HepG2 (cell line): ENCODE measurements around the gene ALKBH2. TPM values are rescaled to one million over a fixed set of nuclear protein-coding genes. Genes with fewer than 3 reads are reported as not detected.

Experiments used
- CREB1 ChIP-seq, 2 experiments: fragments of 450-650 bp in 1 of 2; IDR thresholded peaks; 2 replicates each; pipeline ENCODE4 v1.6.1; 2016 to 2017; ENCODE audit warnings: control low read depth in 1 of 2, mild to moderate bottlenecking in 1 of 2, missing compliant biosample characterization in 1 of 2, missing genetic modification characterization in 1 of 2
- FOXP4 ChIP-seq: sonication (generic); formaldehyde crosslinking; IDR thresholded peaks from 2 replicates; pipeline ENCODE4 v1.4.0; 2020; ENCODE audit warnings: missing genetic modification reagents
- HDAC2 ChIP-seq: sonication (generic); formaldehyde crosslinking; IDR thresholded peaks from 2 replicates; pipeline ENCODE4 v1.4.0; 2020; ENCODE audit warnings: missing genetic modification reagents
- JUND ChIP-seq: sonication (generic); formaldehyde crosslinking; IDR thresholded peaks from 2 replicates; pipeline ENCODE4 v1.8.0; 2022; ENCODE audit warnings: mild to moderate bottlenecking, missing genetic modification reagents
- MZF1 ChIP-seq: sonication (generic); formaldehyde crosslinking; IDR thresholded peaks from 2 replicates; pipeline ENCODE4 v1.8.1; 2023; ENCODE audit warnings: mild to moderate bottlenecking, missing genetic modification reagents, borderline replicate concordance
- PLRG1 ChIP-seq: fragments of 450-650 bp; conservative IDR thresholded peaks from 2 replicates; pipeline ENCODE4 v1.6.1; 2016
- POLR2G ChIP-seq: fragments of 200-400 bp; formaldehyde crosslinking; IDR thresholded peaks from 2 replicates; pipeline ENCODE4 v1.6.1; 2018; ENCODE audit warnings: mild to moderate bottlenecking, low read depth, low read length, moderate library complexity
- PRDM15 ChIP-seq: sonication (generic); formaldehyde crosslinking; IDR thresholded peaks from 2 replicates; pipeline ENCODE4 v1.4.0; 2020; ENCODE audit warnings: missing genetic modification reagents
- STAG1 ChIP-seq: sonication (generic); formaldehyde crosslinking; IDR thresholded peaks from 2 replicates; pipeline ENCODE4 v1.4.0; 2020; ENCODE audit warnings: missing genetic modification reagents
- XRCC5 ChIP-seq: fragments of 200-400 bp; formaldehyde crosslinking; optimal IDR thresholded peaks from 2 replicates; pipeline ENCODE3; 2017; ENCODE audit warnings: mild to moderate bottlenecking, low read length
- ZNF501 ChIP-seq: sonication (generic); formaldehyde crosslinking; IDR thresholded peaks from 2 replicates; pipeline ENCODE4 v1.5.1; 2020; ENCODE audit warnings: mild to moderate bottlenecking, moderate library complexity, missing genetic modification reagents
- ZNF512 ChIP-seq: sonication (generic); formaldehyde crosslinking; IDR thresholded peaks from 2 replicates; pipeline ENCODE4 v1.4.0; 2020; ENCODE audit warnings: mild to moderate bottlenecking, missing genetic modification reagents
- ZNF615 ChIP-seq: sonication (generic); formaldehyde crosslinking; IDR thresholded peaks from 2 replicates; pipeline ENCODE4 v1.5.0; 2020; ENCODE audit warnings: mild to moderate bottlenecking, missing genetic modification reagents, borderline replicate concordance
- ZNF724P ChIP-seq: sonication (generic); formaldehyde crosslinking; IDR thresholded peaks from 2 replicates; pipeline ENCODE4 v1.8.0; 2022; ENCODE audit warnings: missing genetic modification reagents, borderline replicate concordance
- polyA plus RNA-seq, 8 experiments: library from polyadenylated mRNA; depleted of rRNA in 3 of 8; stranded (reverse) in 7 of 8; unstranded in 1 of 8; fragments of >200 nt; fragmentation: Illumina TruSeq in 4 of 8; extraction: Trizol in 4 of 8; gene quantifications; 2 replicates each; pipeline versions ENCODE4 v1.2.1 to v1.2.3, GENCODE V29; 2011 to 2016; ENCODE audit warnings: low read depth in 4 of 8, missing spikeins in 1 of 8, mixed read lengths in 1 of 8; ENCODE audit not compliant: insufficient read depth in 1 of 8
- total RNA-seq, 5 experiments: library from RNA; depleted of rRNA; stranded (reverse); fragments of >200 nt; fragmentation: Illumina TruSeq; extraction: Trizol; gene quantifications; 2 replicates each; pipeline ENCODE4 v1.2.3, GENCODE V29; 2016; ENCODE audit warnings: low read depth in 1 of 5
- TF ChIP-seq, protein P1 (sequence below): sonication (generic); formaldehyde crosslinking; IDR thresholded peaks from 2 replicates; pipeline ENCODE4 v1.5.1; 2020; ENCODE audit warnings: missing genetic modification reagents, mild to moderate bottlenecking, borderline replicate concordance

The ALKBH2 gene
- total and polyA plus RNA-seq, 2 of the 13 experiments (the other 11 are each of a cell fraction or from before 2014, with no cell fraction given), result 21.0 to 40.5 TPM

GRCh38 chr12:109134186-109134917 lies 41.1 kb upstream of the ALKBH2 start (continued):
- TF ChIP-seq, protein P1, sequence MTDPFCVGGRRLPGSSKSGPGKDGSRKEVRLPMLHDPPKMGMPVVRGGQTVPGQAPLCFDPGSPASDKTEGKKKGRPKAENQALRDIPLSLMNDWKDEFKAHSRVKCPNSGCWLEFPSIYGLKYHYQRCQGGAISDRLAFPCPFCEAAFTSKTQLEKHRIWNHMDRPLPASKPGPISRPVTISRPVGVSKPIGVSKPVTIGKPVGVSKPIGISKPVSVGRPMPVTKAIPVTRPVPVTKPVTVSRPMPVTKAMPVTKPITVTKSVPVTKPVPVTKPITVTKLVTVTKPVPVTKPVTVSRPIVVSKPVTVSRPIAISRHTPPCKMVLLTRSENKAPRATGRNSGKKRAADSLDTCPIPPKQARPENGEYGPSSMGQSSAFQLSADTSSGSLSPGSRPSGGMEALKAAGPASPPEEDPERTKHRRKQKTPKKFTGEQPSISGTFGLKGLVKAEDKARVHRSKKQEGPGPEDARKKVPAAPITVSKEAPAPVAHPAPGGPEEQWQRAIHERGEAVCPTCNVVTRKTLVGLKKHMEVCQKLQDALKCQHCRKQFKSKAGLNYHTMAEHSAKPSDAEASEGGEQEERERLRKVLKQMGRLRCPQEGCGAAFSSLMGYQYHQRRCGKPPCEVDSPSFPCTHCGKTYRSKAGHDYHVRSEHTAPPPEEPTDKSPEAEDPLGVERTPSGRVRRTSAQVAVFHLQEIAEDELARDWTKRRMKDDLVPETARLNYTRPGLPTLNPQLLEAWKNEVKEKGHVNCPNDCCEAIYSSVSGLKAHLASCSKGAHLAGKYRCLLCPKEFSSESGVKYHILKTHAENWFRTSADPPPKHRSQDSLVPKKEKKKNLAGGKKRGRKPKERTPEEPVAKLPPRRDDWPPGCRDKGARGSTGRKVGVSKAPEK (CRISPR knock-in tag), result no peak
- TF ChIP-seq POLR2G (no peak), FOXP4 (CRISPR knock-in tag) (0 out of 2 replicates have a peak, but pooled peaks have one; percentile 31), ZNF615 (no peak), PRDM15 (CRISPR knock-in tag) (no peak), PLRG1 (no peak), ZNF512 (CRISPR knock-in tag) (no peak), HDAC2 (no peak), ZNF501 (CRISPR knock-in tag) (no peak), ZNF724P (no peak), XRCC5 (peak; percentile 67), JUND (no peak), STAG1 (CRISPR knock-in tag) (peak; percentile 71), MZF1 (CRISPR knock-in tag) (no peak), CREB1 (IDR thresholded peaks at IDR 0.05) (no peak), CREB1 (CRISPR knock-in tag; IDR thresholded peaks at IDR 0.05) (no peak)
